Choroid plexus epithelial cell (primary cell): ENCODE measurements around the gene EMP3.
"Not testable (repeated sequence)": the region's sequence is repeated elsewhere in the genome, so short reads cannot be mapped to it uniquely, and the experiment has no call there.

Experiments
- DNase-seq: peaks from one replicate; pipeline ENCODE4 v3.0.0-alpha.2; 2010; ENCODE audit warnings: low read depth
- H3K4me3 ChIP-seq: 2 replicates; pipeline ENCODE4 v1.5.1; 2011; ENCODE audit warnings: low read depth, mild to moderate bottlenecking, control low read depth, low read length, moderate library complexity
- CTCF ChIP-seq: conservative IDR thresholded peaks from 2 replicates; pipeline ENCODE4 v1.5.1; 2011; ENCODE audit warnings: low read depth, mild to moderate bottlenecking, control low read depth, inconsistent platforms, low read length, moderate library complexity

The EMP3 gene

DNA sequence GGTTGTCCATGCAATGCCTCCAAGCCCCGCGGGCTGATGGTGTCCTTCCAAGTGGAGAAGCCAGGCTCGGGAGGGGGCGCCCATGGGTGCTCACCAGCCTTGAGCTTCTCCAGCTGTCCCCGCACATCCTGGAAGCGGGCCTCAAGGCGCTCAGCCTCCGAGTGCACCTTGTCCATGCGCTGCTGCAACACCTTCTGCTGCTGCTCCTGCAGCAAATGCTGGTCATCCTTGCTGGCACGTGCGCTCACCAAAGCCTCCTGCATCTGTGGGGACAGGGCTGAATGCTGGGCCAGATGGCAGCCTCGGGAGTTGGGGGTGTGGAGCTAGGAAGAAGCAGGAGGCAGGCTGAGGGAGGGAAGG lies 22.8 kb upstream of the EMP3 start:
- no peak for TF ChIP-seq CTCF
- no peak overlapping the region for H3K4me3 ChIP-seq
- DNase-seq, result no peak

- TF ChIP-seq CTCF, result no peak
- no peak overlapping the region for H3K4me3 ChIP-seq
- DNase-seq, result no peak
Measured at GRCh38 chr19:48303367-48303766, 22.0 kb upstream of the EMP3 start.

GRCh38 chr19:48303866-48304265 lies 21.5 kb upstream of the EMP3 start:
- no peak for DNase-seq
- no peak for TF ChIP-seq CTCF
- H3K4me3 ChIP-seq, result no peak overlapping the region

DNA sequence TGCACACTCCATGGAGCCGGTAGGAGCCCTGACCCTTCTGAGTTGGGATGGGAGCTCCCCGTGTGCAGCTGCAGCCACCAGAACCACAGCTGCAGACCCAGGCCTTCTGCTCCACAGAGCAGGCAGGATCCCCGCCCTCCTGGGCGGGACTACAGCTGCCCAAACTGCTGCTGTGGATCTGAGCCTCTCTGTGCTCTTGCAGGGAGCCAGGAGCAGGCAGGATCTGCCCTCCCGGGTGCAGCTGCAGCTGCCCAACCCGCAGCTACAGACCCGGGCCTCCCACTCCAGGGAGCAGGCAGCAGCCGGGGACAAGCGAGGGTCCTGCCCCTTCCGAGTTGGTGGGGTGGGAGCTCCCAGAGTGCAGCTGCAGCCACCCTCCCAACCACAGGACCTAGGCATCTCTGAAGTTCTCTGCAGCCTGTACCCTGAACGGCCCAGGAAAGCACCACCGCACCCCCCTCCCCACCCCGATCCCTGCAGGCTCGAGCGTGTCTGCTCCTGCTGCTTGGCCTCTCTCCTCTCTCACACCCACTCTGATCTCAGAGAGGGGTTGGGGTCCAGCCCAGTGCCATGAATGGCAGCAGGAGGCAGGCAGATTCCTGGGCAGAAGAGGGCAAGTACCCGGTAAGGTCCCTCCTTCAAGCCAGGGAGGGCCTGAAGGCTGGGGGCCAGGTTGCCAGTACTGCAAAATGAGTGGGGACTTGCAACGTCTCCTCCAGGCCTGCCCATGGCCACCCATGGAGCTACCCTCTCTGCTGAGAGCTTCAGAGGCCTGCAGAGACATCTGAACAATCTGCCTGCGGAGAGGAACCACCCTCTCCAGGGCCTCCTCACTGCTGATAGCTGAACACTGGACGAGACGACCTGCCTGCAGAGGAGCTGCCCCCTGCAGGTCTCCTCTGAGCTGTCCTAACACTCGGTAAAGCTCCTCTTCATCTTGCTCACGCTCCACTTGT lies 16.4 kb upstream of the EMP3 start:
- peak; percentile 79 for TF ChIP-seq CTCF
- peak; percentile 84 for DNase-seq
- H3K4me3 ChIP-seq, result no peak overlapping the region

- not testable (repeated sequence) for DNase-seq
Measured at GRCh38 chr19:48309731-48310130, 15.6 kb upstream of the EMP3 start.

GRCh38 chr19:48310227-48310626 lies 15.1 kb upstream of the EMP3 start:
- peak; percentile 38 for DNase-seq
- no peak for TF ChIP-seq CTCF

More at GRCh38 chr19:48309731-48310130, 15.6 kb upstream of the EMP3 start:
- not testable (repeated sequence) for H3K4me3 ChIP-seq

GRCh38 chr19:48311384-48311783 lies 14.0 kb upstream of the EMP3 start:
- no peak for TF ChIP-seq CTCF
- H3K4me3 ChIP-seq, result no peak overlapping the region
- DNase-seq, result no peak

More at GRCh38 chr19:48310227-48310626, 15.1 kb upstream of the EMP3 start:
- H3K4me3 ChIP-seq, result no peak overlapping the region
